Body of pancreas (tissue), 4 donors: ENCODE measurements around the gene PDIA4.
"Not testable (repeated sequence)": the region's sequence is repeated elsewhere in the genome, so short reads cannot be mapped to it uniquely, and the experiment has no call there.

Experiments used
- POLR2A ChIP-seq, 3 donors: fragments of 450-650 bp; IDR thresholded peaks; one replicate each; pipeline ENCODE4 v1.6.1; 2016; ENCODE audit warnings: antibody characterized with exemption in 3 of 3, mild to moderate bottlenecking in 2 of 3
- TF ChIP-seq, protein P1 (sequence below), 7 experiments: fragments of 450-650 bp in 4 of 7; fragments of 200-600 bp in 3 of 7; sonication (generic) in 3 of 7; IDR thresholded peaks; one replicate each; pipeline ENCODE4 v1.5.1; 2016 to 2019; ENCODE audit warnings: antibody characterized with exemption in 7 of 7

GRCh38 chr7:148979072-148979471 lies 49.2 kb downstream of the PDIA4 start:
- TF ChIP-seq, protein P1, sequence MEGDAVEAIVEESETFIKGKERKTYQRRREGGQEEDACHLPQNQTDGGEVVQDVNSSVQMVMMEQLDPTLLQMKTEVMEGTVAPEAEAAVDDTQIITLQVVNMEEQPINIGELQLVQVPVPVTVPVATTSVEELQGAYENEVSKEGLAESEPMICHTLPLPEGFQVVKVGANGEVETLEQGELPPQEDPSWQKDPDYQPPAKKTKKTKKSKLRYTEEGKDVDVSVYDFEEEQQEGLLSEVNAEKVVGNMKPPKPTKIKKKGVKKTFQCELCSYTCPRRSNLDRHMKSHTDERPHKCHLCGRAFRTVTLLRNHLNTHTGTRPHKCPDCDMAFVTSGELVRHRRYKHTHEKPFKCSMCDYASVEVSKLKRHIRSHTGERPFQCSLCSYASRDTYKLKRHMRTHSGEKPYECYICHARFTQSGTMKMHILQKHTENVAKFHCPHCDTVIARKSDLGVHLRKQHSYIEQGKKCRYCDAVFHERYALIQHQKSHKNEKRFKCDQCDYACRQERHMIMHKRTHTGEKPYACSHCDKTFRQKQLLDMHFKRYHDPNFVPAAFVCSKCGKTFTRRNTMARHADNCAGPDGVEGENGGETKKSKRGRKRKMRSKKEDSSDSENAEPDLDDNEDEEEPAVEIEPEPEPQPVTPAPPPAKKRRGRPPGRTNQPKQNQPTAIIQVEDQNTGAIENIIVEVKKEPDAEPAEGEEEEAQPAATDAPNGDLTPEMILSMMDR (IDR thresholded peaks at IDR 0.05), result not testable (repeated sequence)
- not testable (repeated sequence) for TF ChIP-seq POLR2A (IDR thresholded peaks at IDR 0.05)
